NK-92 (cell line): ENCODE results near the gene FARP2.
"Not testable (repeated sequence)": the region's sequence is repeated elsewhere in the genome, so short reads cannot be mapped to it uniquely, and the experiment has no call there.

Experiments used
- DNase-seq: peaks from one replicate; lab custom pipeline; 2025; ENCODE audit not compliant: unreplicated experiment; lab: John Stamatoyannopoulos, UW

The FARP2 gene

GRCh38 chr2:241501551-241501950 is 145.5 kb downstream of the FARP2 start:
- DNase-seq = no peak

- DNase-seq = no peak
These were observed 146.2 kb downstream of the FARP2 start for GRCh38 chr2:241502281-241502680.

GRCh38 chr2:241503776-241504392 is 147.8 kb downstream of the FARP2 start:
- DNase-seq = no peak

- DNase-seq = no peak
These were observed 149.1 kb downstream of the FARP2 start for GRCh38 chr2:241505086-241505780.

- no peak for DNase-seq
These were observed 149.7 kb downstream of the FARP2 start for GRCh38 chr2:241505781-241506201.

- not testable (repeated sequence) for DNase-seq
These were observed 150.2 kb downstream of the FARP2 start for GRCh38 chr2:241506317-241506716.

- DNase-seq = no peak
These were observed 150.8 kb downstream of the FARP2 start for GRCh38 chr2:241506793-241507429.

- DNase-seq = no peak
These were observed 151.6 kb downstream of the FARP2 start for GRCh38 chr2:241507430-241508239.

GRCh38 chr2:241508240-241509154 is 152.4 kb downstream of the FARP2 start, which contains the start of gene STK25:
STK25 (minus strand) TSS chr2:241508584; CDS start chr2:241508035, 549 bp downstream.
- DNase-seq = peak; percentile 76

GRCh38 chr2:241509155-241509784 is 153.2 kb downstream of the FARP2 start:
- no peak for DNase-seq

GRCh38 chr2:241511091-241511741 is 155.1 kb downstream of the FARP2 start:
- no peak for DNase-seq

GRCh38 chr2:241514553-241514952 is 158.5 kb downstream of the FARP2 start:
- DNase-seq = no peak

GRCh38 chr2:241514986-241515737 is 159.1 kb downstream of the FARP2 start:
- no peak for DNase-seq

GRCh38 chr2:241516520-241516965 is 160.5 kb downstream of the FARP2 start:
- DNase-seq = no peak

GRCh38 chr2:241517297-241517696 is 161.2 kb downstream of the FARP2 start:
- DNase-seq = no peak

GRCh38 chr2:241519669-241520068 is 163.6 kb downstream of the FARP2 start:
- DNase-seq = no peak

GRCh38 chr2:241522477-241522876 is 166.4 kb downstream of the FARP2 start:
- DNase-seq = no peak
